GM19193 (cell line): ENCODE results near the gene ANP32D.

Experiments
- POLR2A ChIP-seq: IDR thresholded peaks from 4 replicates; pipeline ENCODE4 v1.6.1; 2011; ENCODE audit not compliant: insufficient read depth, insufficient read length; ENCODE audit errors: extremely low read depth

ANP32D gene

GRCh38 chr12:48486679-48487078, 14.3 kb downstream of the ANP32D start:
- TF ChIP-seq POLR2A, result no peak

- no peak for TF ChIP-seq POLR2A
These were observed 16.7 kb downstream of the ANP32D start for GRCh38 chr12:48489012-48489411.

DNA sequence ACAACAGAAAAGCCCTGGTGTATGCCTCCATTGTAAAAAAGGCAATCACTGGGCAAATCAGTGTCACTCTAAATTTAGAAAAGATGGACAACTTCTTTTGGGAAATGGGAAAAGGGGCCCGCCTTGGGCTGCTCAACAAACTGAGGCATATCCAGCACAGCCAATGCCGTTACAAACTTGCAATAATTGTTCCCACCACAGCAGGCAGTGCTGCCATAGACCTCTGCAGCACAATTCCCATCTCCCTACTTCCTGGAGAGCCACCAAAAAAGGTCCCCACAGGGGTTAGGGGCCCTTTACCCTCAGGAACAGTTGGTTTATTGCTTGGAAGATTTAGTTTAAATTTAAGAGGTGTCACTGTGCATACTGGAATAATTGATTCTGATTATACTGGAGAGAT, 36.6 kb downstream of the ANP32D start:
- no peak for TF ChIP-seq POLR2A

GRCh38 chr12:48510111-48510510, 37.8 kb downstream of the ANP32D start:
- no peak for TF ChIP-seq POLR2A

GRCh38 chr12:48512855-48513254, 40.5 kb downstream of the ANP32D start:
- TF ChIP-seq POLR2A, result no peak

GRCh38 chr12:48514728-48515127, 42.4 kb downstream of the ANP32D start:
- TF ChIP-seq POLR2A, result no peak
